ENCODE data around the gene SLC27A6.

- TF ChIP-seq CTCF (IDR thresholded peaks at IDR 0.05): peak in 1 of 3 experiments; percentile 16
- no peak for TF ChIP-seq POLR2A (IDR thresholded peaks at IDR 0.05; ENCODE audit: low read depth)
- peak in 1 of 2 donors; percentile 62 for TF ChIP-seq POLR2AphosphoS5 (IDR thresholded peaks at IDR 0.05)
These were observed at the start of gene SLC27A6 for GRCh38 chr5:128965011-128965637.
